Keratinocyte (primary cell): Measurements from ENCODE around the gene VSIR. TPM values are rescaled to one million over a fixed set of nuclear protein-coding genes. Genes with fewer than 3 reads are reported as not detected.
A peak's percentile ranks its signal among the peaks of the same experiment; 100 is the strongest.

Source experiments
- DNase-seq: peaks from one replicate; pipeline ENCODE4 v3.0.0-alpha.2; 2011; ENCODE audit warnings: low read depth, missing footprints, low spot score
- FAIRE-seq: peaks from 2 replicates; lab custom pipeline; 2011; peaks lifted over from hg19 to GRCh38; lab: Jason Lieb, UNC
- H2AFZ ChIP-seq: 2 replicates; pipeline ENCODE4 v1.6.0; 2012; ENCODE audit warnings: low read length, control low read depth, inconsistent platforms; ENCODE audit not compliant: control insufficient read depth
- H3K27ac ChIP-seq: 2 replicates; pipeline ENCODE4 v1.5.1; 2011; ENCODE audit warnings: low read length; ENCODE audit not compliant: control insufficient read depth, insufficient read depth
- H3K27me3 ChIP-seq: 3 replicates; pipeline ENCODE4 v1.6.0; 2011; ENCODE audit warnings: low read length; ENCODE audit not compliant: control insufficient read depth, insufficient read depth; ENCODE audit errors: extremely low read depth
- H3K36me3 ChIP-seq, 2 experiments: 2 replicates in 1 of 2; 3 replicates in 1 of 2; pipeline ENCODE4 v1.5.1; 2011; ENCODE audit warnings: low read length in 2 of 2, mild to moderate bottlenecking in 1 of 2; ENCODE audit not compliant: control insufficient read depth in 2 of 2, insufficient read depth in 2 of 2; ENCODE audit errors: extremely low read depth in 1 of 2
- H3K4me1 ChIP-seq: 3 replicates; pipeline ENCODE4 v1.5.1; 2011; ENCODE audit warnings: low read length; ENCODE audit not compliant: control insufficient read depth, insufficient read depth; ENCODE audit errors: extremely low read depth
- H3K4me2 ChIP-seq: 3 replicates; pipeline ENCODE4 v1.6.0; 2011; ENCODE audit warnings: low read depth, low read length; ENCODE audit not compliant: control insufficient read depth, insufficient read depth; ENCODE audit errors: extremely low read depth
- H3K4me3 ChIP-seq, 3 experiments: fragments of 200-600 bp in 1 of 3; sonication (generic) in 1 of 3; 2 replicates in 2 of 3; 3 replicates in 1 of 3; pipeline ENCODE4 v1.5.1; 2011 to 2016; ENCODE audit warnings: low read length in 3 of 3, mild to moderate bottlenecking in 3 of 3, control low read depth in 2 of 3, inconsistent platforms in 1 of 3, low read depth in 1 of 3, mixed read lengths in 1 of 3, mixed run types in 1 of 3, moderate library complexity in 1 of 3; ENCODE audit not compliant: control insufficient read depth in 2 of 3, insufficient read depth in 2 of 3; ENCODE audit errors: extremely low read depth in 1 of 3
- H3K79me2 ChIP-seq: 2 replicates; pipeline ENCODE4 v1.6.0; 2012; ENCODE audit warnings: low read length; ENCODE audit not compliant: control insufficient read depth, insufficient read depth
- H3K9ac ChIP-seq: 3 replicates; pipeline ENCODE4 v1.6.0; 2011; ENCODE audit warnings: low read length; ENCODE audit not compliant: control insufficient read depth, insufficient read depth; ENCODE audit errors: extremely low read depth
- H3K9me1 ChIP-seq: 3 replicates; pipeline ENCODE4 v1.6.0; 2011; ENCODE audit warnings: low read length; ENCODE audit not compliant: control insufficient read depth, insufficient read depth; ENCODE audit errors: extremely low read depth
- H3K9me3 ChIP-seq: 2 replicates; pipeline ENCODE4 v1.5.1; 2012; ENCODE audit warnings: low read depth, low read length; ENCODE audit not compliant: control insufficient read depth
- H4K20me1 ChIP-seq: 3 replicates; pipeline ENCODE4 v1.6.0; 2011; ENCODE audit warnings: low read length; ENCODE audit not compliant: control insufficient read depth, insufficient read depth; ENCODE audit errors: extremely low read depth
- EZH2 ChIP-seq: IDR thresholded peaks from one replicate; pipeline ENCODE4 v1.6.1; 2012; ENCODE audit warnings: inconsistent platforms, mild to moderate bottlenecking, low read length, moderate library complexity
- dilution Hi-C: fragments of 300-500 bp; cut with MboI; formaldehyde crosslinking; loops from one replicate; pipeline ENCODE4 v1.7.0; 2020; ENCODE audit warnings: low sequenced_read_pairs; ENCODE audit not compliant: extremely low pct_ligation_motif_present
- polyA plus RNA-seq, 5 experiments: library from polyadenylated mRNA; depleted of rRNA in 3 of 5; stranded (reverse) in 3 of 5; stranded (forward) in 1 of 5; unstranded in 1 of 5; fragments of >200 nt; gene quantifications; 1 replicate in 1 of 5; 2 replicates in 3 of 5; 3 replicates in 1 of 5; pipeline versions ENCODE4 v1.2.1 to v1.2.3, GENCODE V29; 2011 to 2012; ENCODE audit warnings: missing spikeins in 2 of 5, low read depth in 1 of 5, low replicate concordance in 1 of 5
- TF ChIP-seq, protein P1 (sequence below), 3 experiments: IDR thresholded peaks in 1 of 3; conservative IDR thresholded peaks in 1 of 3; optimal IDR thresholded peaks in 1 of 3; 2 replicates in 2 of 3; 3 replicates in 1 of 3; pipeline versions ENCODE3 to v1.5.1; 2011; ENCODE audit warnings: low read length in 3 of 3, mild to moderate bottlenecking in 3 of 3, moderate library complexity in 2 of 3, control low read depth in 1 of 3, inconsistent platforms in 1 of 3; ENCODE audit not compliant: insufficient read depth in 2 of 3; ENCODE audit errors: extremely low read depth in 1 of 3

Gene VSIR
- polyA plus RNA-seq, 1 donor (not counting 4 experiments of a cell fraction or from before 2014, with no cell fraction given), result 8.1 TPM

DNA sequence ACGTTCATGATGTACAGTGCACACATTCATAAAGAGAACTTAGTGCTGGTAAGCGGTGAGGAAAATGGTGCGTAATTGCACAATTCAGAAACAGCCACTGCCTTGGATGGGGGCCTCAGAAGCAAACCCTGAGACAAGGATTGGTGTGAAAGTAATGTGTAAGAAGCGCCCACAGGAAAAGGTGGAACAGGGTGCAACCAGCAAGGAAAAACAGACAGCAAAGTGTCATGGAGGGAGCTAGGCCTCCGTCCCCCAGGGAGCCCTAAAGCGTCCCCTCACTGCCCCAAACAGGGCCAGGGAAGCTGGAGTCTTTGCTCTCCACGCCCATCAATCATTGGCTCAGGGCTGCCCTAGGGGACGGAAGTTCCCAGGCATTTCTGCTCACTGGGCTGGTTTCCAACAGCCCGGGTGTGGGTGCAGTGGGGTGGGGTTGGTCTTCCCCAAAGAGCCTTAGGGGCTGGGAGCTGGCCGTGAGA, 44.1 kb downstream of the VSIR start:
- Histone ChIP-seq H3K79me2 (no peaks in the 10 kb centered on the region), H4K20me1 (no peaks in the 10 kb centered on the region), H3K9me3 (no peaks in the 10 kb centered on the region), H3K36me3 (no peaks in the 10 kb centered on the region), H3K27me3 (peaks cover 4% of the 10 kb centered on the region), H3K9ac (no peak overlapping the region), H2AFZ (no peak overlapping the region), H3K4me1 (peaks cover 22% of the 10 kb centered on the region), H3K4me3 (no peak overlapping the region), H3K27ac (no peak overlapping the region), H3K4me2 (peak overlapping the region; percentile 34), H3K9me1 (no peaks in the 10 kb centered on the region)
- DNase-seq, result peak; percentile 42
- TF ChIP-seq, protein P1, sequence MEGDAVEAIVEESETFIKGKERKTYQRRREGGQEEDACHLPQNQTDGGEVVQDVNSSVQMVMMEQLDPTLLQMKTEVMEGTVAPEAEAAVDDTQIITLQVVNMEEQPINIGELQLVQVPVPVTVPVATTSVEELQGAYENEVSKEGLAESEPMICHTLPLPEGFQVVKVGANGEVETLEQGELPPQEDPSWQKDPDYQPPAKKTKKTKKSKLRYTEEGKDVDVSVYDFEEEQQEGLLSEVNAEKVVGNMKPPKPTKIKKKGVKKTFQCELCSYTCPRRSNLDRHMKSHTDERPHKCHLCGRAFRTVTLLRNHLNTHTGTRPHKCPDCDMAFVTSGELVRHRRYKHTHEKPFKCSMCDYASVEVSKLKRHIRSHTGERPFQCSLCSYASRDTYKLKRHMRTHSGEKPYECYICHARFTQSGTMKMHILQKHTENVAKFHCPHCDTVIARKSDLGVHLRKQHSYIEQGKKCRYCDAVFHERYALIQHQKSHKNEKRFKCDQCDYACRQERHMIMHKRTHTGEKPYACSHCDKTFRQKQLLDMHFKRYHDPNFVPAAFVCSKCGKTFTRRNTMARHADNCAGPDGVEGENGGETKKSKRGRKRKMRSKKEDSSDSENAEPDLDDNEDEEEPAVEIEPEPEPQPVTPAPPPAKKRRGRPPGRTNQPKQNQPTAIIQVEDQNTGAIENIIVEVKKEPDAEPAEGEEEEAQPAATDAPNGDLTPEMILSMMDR (optimal IDR thresholded peaks at IDR 0.05 in 1 of 3, IDR thresholded peaks at IDR 0.05 in 1 of 3, conservative IDR thresholded peaks at IDR 0.05 in 1 of 3; ENCODE audit: extremely low read depth in 1 of 3, insufficient read depth in 2 of 3, low read length in 3 of 3), result no peak
- no peak for TF ChIP-seq EZH2
- dilution Hi-C loops, result no loop called here
- peak; percentile 71 for FAIRE-seq

DNA sequence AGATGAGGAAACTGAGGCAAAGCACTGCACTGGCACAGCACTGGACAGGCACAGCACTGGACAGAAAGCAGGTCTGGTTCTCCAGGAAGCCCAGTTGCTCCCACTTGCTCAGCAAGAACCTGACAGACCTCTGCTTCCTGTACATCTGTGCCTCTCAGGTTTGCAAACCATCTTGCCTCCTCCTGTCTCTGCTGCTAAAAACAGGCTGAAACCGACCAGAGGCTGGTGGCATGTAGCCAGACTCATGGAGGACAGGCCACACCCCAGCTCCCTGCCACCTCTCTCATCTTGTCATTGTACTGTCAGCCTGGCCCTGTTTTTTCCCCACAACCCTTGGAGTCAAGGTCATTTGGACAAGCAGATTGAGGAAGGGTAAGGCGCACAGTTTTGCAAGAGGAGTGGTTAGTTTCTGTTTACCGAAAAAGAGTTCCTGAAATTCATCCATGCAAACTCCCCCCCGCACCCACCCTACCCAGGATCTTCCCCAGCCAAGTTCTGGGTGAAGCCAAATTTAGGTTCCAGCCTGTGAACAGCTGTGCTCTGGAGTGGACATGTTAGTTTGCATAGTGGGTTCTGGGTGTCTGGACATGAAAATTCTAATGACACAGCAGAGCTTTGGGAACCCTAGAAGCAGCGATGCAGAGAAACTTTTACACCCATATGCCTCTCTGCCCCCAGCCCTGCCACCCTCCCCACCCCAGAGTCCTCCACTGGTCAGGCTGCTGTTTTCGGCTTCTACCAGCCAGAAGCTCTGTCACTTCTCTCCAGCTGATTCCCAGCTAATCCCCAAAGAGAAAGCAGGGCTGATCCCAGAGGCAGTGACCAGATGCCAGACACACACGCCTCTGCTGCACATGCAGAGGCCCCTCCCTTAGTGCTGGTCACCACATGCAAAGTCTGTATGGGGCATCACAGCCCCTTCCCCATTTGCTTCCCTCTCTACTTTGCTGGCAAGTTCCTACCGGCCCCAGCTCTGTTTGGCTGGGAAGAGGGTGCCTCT, 45.3 kb downstream of the VSIR start:
- Histone ChIP-seq H3K9ac (no peak overlapping the region), H3K4me3 (no peak overlapping the region), H3K36me3 (no peaks in the 10 kb centered on the region), H3K4me1 (peaks cover 26% of the 10 kb centered on the region), H3K9me1 (no peaks in the 10 kb centered on the region), H3K4me2 (peak overlapping the region; percentile 4), H3K27me3 (peaks cover 4% of the 10 kb centered on the region), H3K9me3 (no peaks in the 10 kb centered on the region), H4K20me1 (no peaks in the 10 kb centered on the region), H3K79me2 (no peaks in the 10 kb centered on the region), H2AFZ (no peak overlapping the region), H3K27ac (no peak overlapping the region)
- FAIRE-seq, result no peak
- no peak for TF ChIP-seq EZH2
- TF ChIP-seq, protein P1 (optimal IDR thresholded peaks at IDR 0.05 in 1 of 3, IDR thresholded peaks at IDR 0.05 in 1 of 3, conservative IDR thresholded peaks at IDR 0.05 in 1 of 3; ENCODE audit: extremely low read depth in 1 of 3, insufficient read depth in 2 of 3, low read length in 3 of 3), result no peak
- dilution Hi-C loops, result no loop called here
- DNase-seq, result no peak
